Astrocyte of the cerebellum (primary cell): ENCODE measurements around the gene WFDC10A.
"Not testable (repeated sequence)": the region's sequence is repeated elsewhere in the genome, so short reads cannot be mapped to it uniquely, and the experiment has no call there.

ENCODE experiments used
- DNase-seq: peaks from one replicate; pipeline ENCODE4 v3.0.0-alpha.2; 2011; ENCODE audit warnings: low read depth
- H3K4me3 ChIP-seq: 2 replicates; pipeline ENCODE4 v1.5.1; 2011; ENCODE audit warnings: mild to moderate bottlenecking, low read depth, low read length, moderate library complexity
- in situ Hi-C: cut with HindIII; loops from 2 replicates; pipeline ENCODE4 v1.10.0; 2017; ENCODE audit warnings: low sequenced_read_pairs
- TF ChIP-seq, protein P1 (sequence below): IDR thresholded peaks from 2 replicates; pipeline ENCODE4 v1.5.1; 2012; ENCODE audit warnings: low read length, low read depth, moderate library complexity, mild to moderate bottlenecking; ENCODE audit errors: missing control alignments

Gene WFDC10A

DNA sequence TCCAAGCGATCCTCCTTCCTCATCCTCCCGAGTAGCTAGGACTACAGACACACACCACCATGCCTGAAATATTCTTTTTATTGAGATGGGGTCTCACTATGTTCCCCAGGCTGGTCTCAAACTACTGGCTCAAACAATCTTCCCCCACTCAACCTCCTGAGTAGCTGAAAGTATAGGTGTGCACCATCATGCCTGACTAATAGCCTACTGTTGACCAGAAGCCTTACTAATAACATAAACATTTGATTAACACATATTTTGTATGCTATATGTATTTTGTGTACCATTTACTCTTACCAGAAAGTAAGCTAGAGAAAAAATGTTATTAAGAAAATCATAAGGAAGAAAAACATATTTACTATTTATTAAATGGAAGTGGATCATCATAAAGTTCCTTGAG is 11.9 kb upstream of the WFDC10A start:
- in situ Hi-C loops: no loop called here
- TF ChIP-seq, protein P1, sequence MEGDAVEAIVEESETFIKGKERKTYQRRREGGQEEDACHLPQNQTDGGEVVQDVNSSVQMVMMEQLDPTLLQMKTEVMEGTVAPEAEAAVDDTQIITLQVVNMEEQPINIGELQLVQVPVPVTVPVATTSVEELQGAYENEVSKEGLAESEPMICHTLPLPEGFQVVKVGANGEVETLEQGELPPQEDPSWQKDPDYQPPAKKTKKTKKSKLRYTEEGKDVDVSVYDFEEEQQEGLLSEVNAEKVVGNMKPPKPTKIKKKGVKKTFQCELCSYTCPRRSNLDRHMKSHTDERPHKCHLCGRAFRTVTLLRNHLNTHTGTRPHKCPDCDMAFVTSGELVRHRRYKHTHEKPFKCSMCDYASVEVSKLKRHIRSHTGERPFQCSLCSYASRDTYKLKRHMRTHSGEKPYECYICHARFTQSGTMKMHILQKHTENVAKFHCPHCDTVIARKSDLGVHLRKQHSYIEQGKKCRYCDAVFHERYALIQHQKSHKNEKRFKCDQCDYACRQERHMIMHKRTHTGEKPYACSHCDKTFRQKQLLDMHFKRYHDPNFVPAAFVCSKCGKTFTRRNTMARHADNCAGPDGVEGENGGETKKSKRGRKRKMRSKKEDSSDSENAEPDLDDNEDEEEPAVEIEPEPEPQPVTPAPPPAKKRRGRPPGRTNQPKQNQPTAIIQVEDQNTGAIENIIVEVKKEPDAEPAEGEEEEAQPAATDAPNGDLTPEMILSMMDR: no peak
- no peak for DNase-seq
- H3K4me3 ChIP-seq: no peak overlapping the region

DNA sequence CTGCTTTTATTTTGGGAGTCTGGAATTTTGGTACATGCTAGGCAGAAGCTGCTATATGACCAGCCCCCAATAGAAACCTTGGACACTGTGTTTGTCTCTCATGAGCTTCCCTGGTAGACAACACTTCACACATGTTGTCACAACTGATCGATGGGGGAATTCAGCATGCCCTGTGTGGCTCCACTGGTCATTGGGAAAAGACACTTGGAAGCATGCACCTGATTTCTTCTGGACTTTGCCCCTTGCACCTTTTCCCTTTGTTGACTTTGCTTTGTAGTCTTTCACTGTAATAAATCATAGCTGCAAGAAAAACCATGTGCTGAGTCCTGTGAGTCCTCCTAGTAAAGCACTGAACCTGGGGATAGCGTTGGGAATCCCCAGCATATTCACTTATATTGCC is 7.9 kb upstream of the WFDC10A start:
- in situ Hi-C loops: no loop called here
- H3K4me3 ChIP-seq: no peak overlapping the region
- TF ChIP-seq, protein P1: no peak
- no peak for DNase-seq

DNA sequence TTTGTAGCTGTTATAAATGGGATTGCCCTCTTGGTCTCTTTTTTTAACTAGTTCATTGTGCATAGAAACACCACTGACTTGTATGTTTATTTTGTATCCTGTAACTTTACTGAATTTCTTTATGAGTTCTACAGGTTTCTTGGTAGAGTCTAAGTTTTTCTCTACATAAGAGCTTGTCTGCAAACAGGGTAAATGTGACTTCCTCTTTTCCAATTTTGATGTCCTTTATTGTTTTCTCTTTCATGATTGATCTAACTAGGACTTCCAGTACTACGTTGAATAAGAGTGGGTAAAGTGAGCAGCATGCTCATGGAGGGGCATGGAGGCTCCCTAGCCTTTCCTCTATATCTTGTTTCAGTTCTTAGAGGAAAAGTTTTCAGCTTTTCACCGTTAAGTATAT is 3.0 kb upstream of the WFDC10A start:
- in situ Hi-C loops: no loop called here
- TF ChIP-seq, protein P1: no peak
- DNase-seq: no peak
- H3K4me3 ChIP-seq: no peak overlapping the region

DNA sequence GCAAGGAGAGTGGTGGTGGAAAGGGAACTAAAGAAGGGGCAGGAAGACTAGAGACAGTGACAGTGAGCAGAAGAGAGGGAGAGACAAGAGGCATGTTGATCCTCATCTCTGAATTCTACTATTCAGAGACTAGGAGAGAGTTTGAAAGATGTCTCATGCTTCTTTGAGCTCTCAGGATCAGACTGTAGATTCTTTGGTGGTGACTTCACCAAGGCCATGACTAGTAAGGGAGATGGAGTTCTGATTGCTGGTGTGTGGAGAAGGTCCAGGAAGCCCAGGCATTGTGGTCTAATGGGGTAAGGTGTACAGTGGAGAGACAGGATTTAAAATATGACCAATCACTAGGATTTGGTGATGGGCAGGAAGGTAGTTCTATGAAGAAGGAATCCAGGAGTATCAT is 832 bp downstream of the WFDC10A start:
- no peak overlapping the region for H3K4me3 ChIP-seq
- no peak for DNase-seq
- in situ Hi-C loops: no loop called here
- TF ChIP-seq, protein P1: no peak

DNA sequence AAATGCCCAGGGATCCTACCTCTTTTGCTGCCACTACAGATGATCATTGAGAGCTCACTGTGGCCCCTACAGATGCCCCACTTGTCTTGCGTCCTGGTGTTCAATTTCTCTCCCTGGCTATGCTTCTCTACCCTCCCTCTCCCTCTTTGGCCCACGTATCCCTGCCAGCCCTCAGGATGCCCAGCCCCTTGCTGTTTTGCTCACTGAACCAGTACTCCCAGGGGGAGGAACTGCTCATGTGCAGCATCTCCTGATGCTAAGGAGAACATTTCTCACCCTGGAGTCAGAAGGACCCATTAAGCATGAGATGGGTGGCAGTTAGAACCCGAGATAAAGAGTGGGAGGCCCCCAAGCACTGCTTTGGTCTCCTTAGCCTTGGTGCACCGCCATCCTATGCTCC is 1.6 kb downstream of the WFDC10A start, which contains the start of gene WFDC9:
WFDC9 (minus strand) TSS at position 101 of the 400 bp plus-strand sequence. CDS start 21,103 bp downstream, outside the sequence.
- TF ChIP-seq, protein P1: no peak
- in situ Hi-C loops: no loop called here
- DNase-seq: no peak
- no peak within 1 kb of the TSS for H3K4me3 ChIP-seq

DNA sequence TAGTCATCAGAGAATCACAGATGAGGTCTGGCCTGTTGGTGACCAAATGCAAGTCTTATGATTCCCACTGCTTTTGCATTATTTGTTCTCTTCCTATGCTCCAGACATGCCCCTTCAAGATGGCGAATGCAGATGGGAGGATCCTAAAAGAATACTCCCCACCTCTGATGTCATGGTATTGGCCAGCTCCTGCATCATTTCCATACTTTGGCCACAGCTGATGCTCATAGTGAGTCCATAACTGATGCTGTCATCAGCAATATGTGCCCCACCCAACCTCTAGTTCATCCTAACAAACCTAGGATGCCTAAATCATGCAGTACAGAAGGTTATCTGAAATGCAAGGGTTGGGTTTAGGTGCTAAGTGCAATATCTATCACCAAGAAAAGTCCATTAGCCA is 7.0 kb downstream of the WFDC10A start:
- in situ Hi-C loops: no loop called here
- TF ChIP-seq, protein P1: no peak
- DNase-seq: no peak
- H3K4me3 ChIP-seq: no peak overlapping the region

DNA sequence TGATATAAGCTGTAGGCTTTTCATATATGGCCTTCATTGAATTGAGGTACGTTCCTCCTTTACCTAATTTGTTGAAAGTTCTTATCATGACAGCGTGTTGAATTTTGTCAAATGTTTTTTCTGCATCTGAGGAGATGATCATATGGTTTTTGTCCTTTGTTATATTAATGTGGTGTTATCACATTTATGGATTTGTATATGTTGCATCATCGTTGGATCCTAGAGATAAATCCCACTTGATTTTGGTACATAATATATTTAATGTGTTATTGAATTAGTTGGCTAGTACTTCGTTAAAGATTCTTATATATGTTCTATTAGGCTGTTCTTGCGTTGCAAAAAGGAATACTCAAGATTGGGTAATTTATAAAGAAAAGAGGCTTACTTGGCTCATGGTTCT is 10.1 kb downstream of the WFDC10A start:
- H3K4me3 ChIP-seq: no peak overlapping the region
- in situ Hi-C loops: no loop called here
- TF ChIP-seq, protein P1: no peak

DNA sequence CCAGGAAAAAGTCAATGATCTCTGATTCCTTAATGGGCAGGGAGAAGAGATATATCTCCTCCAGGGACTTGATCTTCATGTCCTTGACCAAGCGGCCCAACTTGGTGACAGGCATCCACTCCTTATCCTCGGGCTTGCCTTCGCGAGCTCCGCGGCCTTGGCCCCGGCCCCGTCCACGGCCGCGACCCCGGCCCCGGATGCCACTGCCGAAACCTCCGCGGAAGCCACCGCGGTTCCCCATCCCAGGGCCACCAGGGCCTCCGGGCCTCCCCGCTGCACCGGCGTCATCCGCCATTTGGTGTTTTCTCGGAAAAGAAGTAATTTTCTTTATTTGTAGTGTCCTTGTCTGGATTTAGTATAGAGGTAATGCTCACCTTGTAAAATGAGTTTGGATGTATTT is 11.5 kb downstream of the WFDC10A start:
- in situ Hi-C loops, H3K4me3 ChIP-seq, DNase-seq: not testable (repeated sequence)

More for the DNA sequence above, 10.1 kb downstream of the WFDC10A start:
- no peak for DNase-seq

DNA sequence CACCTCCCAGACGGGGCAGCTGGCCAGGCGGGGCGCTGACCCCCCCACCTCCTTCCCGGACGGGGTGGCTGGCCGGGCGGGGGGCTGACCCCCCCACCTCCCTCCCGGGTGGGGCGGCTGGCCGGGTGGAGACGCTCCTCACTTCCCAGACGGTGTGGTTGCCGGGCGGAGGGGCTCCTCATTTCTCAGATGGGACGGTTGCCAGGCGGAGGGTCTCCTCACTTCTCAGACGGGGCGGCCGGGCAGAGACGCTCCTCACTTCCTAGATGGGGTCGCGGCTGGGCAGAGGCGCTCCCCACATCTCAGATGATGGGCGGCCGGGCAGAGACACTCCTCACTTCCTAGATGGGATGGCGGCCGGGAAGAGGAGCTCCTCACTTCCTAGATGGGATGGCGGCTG is 16.3 kb downstream of the WFDC10A start:
- H3K4me3 ChIP-seq, DNase-seq, in situ Hi-C loops: not testable (repeated sequence)
